Uterus (tissue), 4 donors: ENCODE measurements around the gene OSER1. TPM values are rescaled to one million over a fixed set of nuclear protein-coding genes. Genes with fewer than 3 reads are reported as not detected.

ENCODE experiments used
- DNase-seq, 2 donors: peaks; one replicate each; pipeline ENCODE4 v3.0.0-alpha.2; 2019 to 2020
- H3K27ac ChIP-seq, 2 donors: fragments of 200-600 bp; sonication (generic); 1 replicate in 1 of 2; 2 replicates in 1 of 2; pipeline ENCODE4 v1.5.1; 2016 to 2018
- H3K27me3 ChIP-seq, 2 donors: fragments of 200-600 bp; sonication (generic); one replicate each; pipeline ENCODE4 v1.5.1; 2018 to 2019; ENCODE audit warnings: control low read depth in 1 of 2
- H3K36me3 ChIP-seq, 2 donors: fragments of 200-600 bp; sonication (generic); one replicate each; pipeline ENCODE4 v1.5.1; 2019; ENCODE audit warnings: control low read depth in 1 of 2
- H3K4me1 ChIP-seq, 2 donors: fragments of 200-600 bp; sonication (generic); one replicate each; pipeline ENCODE4 v1.5.1; 2018 to 2019; ENCODE audit warnings: control low read depth in 1 of 2
- H3K4me3 ChIP-seq, 2 donors: fragments of 200-600 bp; sonication (generic); 1 replicate in 1 of 2; 2 replicates in 1 of 2; pipeline ENCODE4 v1.5.1; 2018 to 2019; ENCODE audit warnings: mild to moderate bottlenecking in 1 of 2
- H3K9me3 ChIP-seq, 2 donors: fragments of 200-600 bp; sonication (generic); one replicate each; pipeline ENCODE4 v1.5.1; 2019; ENCODE audit warnings: control low read depth in 1 of 2
- CTCF ChIP-seq, 4 experiments: fragments of 200-600 bp in 2 of 4; fragments of 450-650 bp in 2 of 4; sonication (generic) in 2 of 4; IDR thresholded peaks; one replicate each; pipeline ENCODE4 v1.5.1; 2016 to 2019; ENCODE audit warnings: antibody characterized with exemption in 4 of 4, mild to moderate bottlenecking in 2 of 4, moderate library complexity in 1 of 4
- POLR2A ChIP-seq, 2 donors: fragments of 450-650 bp; IDR thresholded peaks; one replicate each; pipeline ENCODE4 v1.6.1; 2016; ENCODE audit warnings: antibody characterized with exemption in 2 of 2, mild to moderate bottlenecking in 1 of 2, moderate library complexity in 1 of 2
- intact Hi-C: fragments of 100-400 bp; cut with DNase I; formaldehyde crosslinking; loops from one replicate; pipeline ENCODE4 v1.15.1; 2023; ENCODE audit warnings: low total_unique reads
- total RNA-seq, 4 donors: library from RNA; depleted of rRNA in 3 of 4; stranded (reverse); fragments of >200 nt in 3 of 4; gene quantifications; one replicate each; pipeline versions ENCODE4 v1.1.0 to v1.2.4, GENCODE V29; 2014 to 2023
- donor health status: DM: yes; HTN: yes; CAD: no.

The OSER1 gene
- total RNA-seq, 4 donors from 2014 or later: 33.8 to 76.2 (median 46.0) TPM

- intact Hi-C loops: loop anchor here (5.0 kb wide), 1 partner anchor 88 kb away; no protein-coding TSS in a partner anchor
- Histone ChIP-seq H3K27me3 (no peaks in the 10 kb centered on the region), H3K9me3 (no peaks in the 10 kb centered on the region), H3K4me1 (peaks cover 0 to 3% of the 10 kb centered on the region in 2 donors), H3K36me3 (no peaks in the 10 kb centered on the region), H3K4me3 (no peak overlapping the region), H3K27ac (no peak overlapping the region)
- DNase-seq: no peak
- TF ChIP-seq POLR2A (IDR thresholded peaks at IDR 0.05) (no peak), CTCF (IDR thresholded peaks at IDR 0.05) (no peak)
Measured at GRCh38 chr20:44219791-44220190, 9.2 kb upstream of the OSER1 start.

- no peak for DNase-seq
- no peaks in the 10 kb centered on the region for H3K27me3 ChIP-seq
- intact Hi-C loops: loop anchor here (5.0 kb wide), 1 partner anchor 88 kb away; no protein-coding TSS in a partner anchor
- no peaks in the 10 kb centered on the region for H3K36me3 ChIP-seq
- H3K4me1 ChIP-seq: peaks cover 0 to 3% of the 10 kb centered on the region in 2 donors
- no peaks in the 10 kb centered on the region for H3K9me3 ChIP-seq
- no peak overlapping the region for H3K4me3 ChIP-seq
- H3K27ac ChIP-seq: no peak overlapping the region
- TF ChIP-seq CTCF (IDR thresholded peaks at IDR 0.05) (no peak), POLR2A (IDR thresholded peaks at IDR 0.05) (no peak)
Measured at GRCh38 chr20:44219170-44219730, 8.7 kb upstream of the OSER1 start.

- Histone ChIP-seq H3K9me3 (no peaks in the 10 kb centered on the region), H3K27ac (no peak overlapping the region), H3K36me3 (no peaks in the 10 kb centered on the region), H3K4me1 (peaks cover 0 to 3% of the 10 kb centered on the region in 2 donors), H3K27me3 (no peaks in the 10 kb centered on the region), H3K4me3 (no peak overlapping the region)
- intact Hi-C loops: loop anchor here (5.0 kb wide), 1 partner anchor 89 kb away; no protein-coding TSS in a partner anchor
- TF ChIP-seq POLR2A (IDR thresholded peaks at IDR 0.05) (no peak), CTCF (IDR thresholded peaks at IDR 0.05) (no peak)
- no peak for DNase-seq
Measured at GRCh38 chr20:44218446-44218845, 7.9 kb upstream of the OSER1 start.

- peaks cover 3 to 4% of the 10 kb centered on the region in 2 donors for H3K4me1 ChIP-seq
- DNase-seq: peak; percentile 32 to 36
- no peaks in the 10 kb centered on the region for H3K27me3 ChIP-seq
- H3K27ac ChIP-seq: no peak overlapping the region
- intact Hi-C loops: loop anchor here (5.0 kb wide), 1 partner anchor 90 kb away; no protein-coding TSS in a partner anchor
- TF ChIP-seq CTCF (IDR thresholded peaks at IDR 0.05): peak; percentile 43 to 63 (median 50)
- no peak for TF ChIP-seq POLR2A (IDR thresholded peaks at IDR 0.05)
- H3K36me3 ChIP-seq: no peaks in the 10 kb centered on the region
- no peak overlapping the region for H3K4me3 ChIP-seq
- no peaks in the 10 kb centered on the region for H3K9me3 ChIP-seq
Measured at GRCh38 chr20:44217342-44218092, 6.9 kb upstream of the OSER1 start.

- H3K27me3 ChIP-seq: no peaks in the 10 kb centered on the region
- H3K27ac ChIP-seq: no peak overlapping the region
- intact Hi-C loops: loop anchor here (5.0 kb wide), 1 partner anchor 92 kb away; no protein-coding TSS in a partner anchor
- no peak overlapping the region for H3K4me3 ChIP-seq
- TF ChIP-seq POLR2A (IDR thresholded peaks at IDR 0.05) (no peak), CTCF (IDR thresholded peaks at IDR 0.05) (peak; percentile 59 to 80 (median 76))
- no peaks in the 10 kb centered on the region for H3K36me3 ChIP-seq
- DNase-seq: peak; percentile 70 to 72
- H3K4me1 ChIP-seq: peaks cover 3 to 4% of the 10 kb centered on the region in 2 donors
- H3K9me3 ChIP-seq: no peaks in the 10 kb centered on the region
Measured at GRCh38 chr20:44215125-44215524, 4.6 kb upstream of the OSER1 start.
